Spleen (tissue), 7 donors: ENCODE measurements around the gene MAP3K19.

ENCODE experiments used
- CTCF ChIP-seq, 11 experiments: fragments of 200-600 bp in 7 of 11; fragments of 450-650 bp in 4 of 11; sonication (generic) in 4 of 11; IDR thresholded peaks in 8 of 11; conservative IDR thresholded peaks in 3 of 11; 1 replicate in 7 of 11; 2 replicates in 4 of 11; pipeline versions ENCODE4 v1.4.0 to v1.8.0; 2016 to 2021; ENCODE audit warnings: antibody characterized with exemption in 11 of 11, inconsistent platforms in 4 of 11, mild to moderate bottlenecking in 1 of 11
- POLR2AphosphoS5 ChIP-seq, 3 donors: sonication (generic); formaldehyde crosslinking; IDR thresholded peaks; one replicate each; pipeline ENCODE4 v1.5.1; 2017; ENCODE audit warnings: antibody characterized with exemption in 3 of 3
- donor health status: DM: no; HTN: no; CAD: no; lungs with moderate emphysema.
- donor health status: DM: no; HTN: no; CAD: no.
- donor health status: DM: no; HTN: no; CAD: no.

DNA sequence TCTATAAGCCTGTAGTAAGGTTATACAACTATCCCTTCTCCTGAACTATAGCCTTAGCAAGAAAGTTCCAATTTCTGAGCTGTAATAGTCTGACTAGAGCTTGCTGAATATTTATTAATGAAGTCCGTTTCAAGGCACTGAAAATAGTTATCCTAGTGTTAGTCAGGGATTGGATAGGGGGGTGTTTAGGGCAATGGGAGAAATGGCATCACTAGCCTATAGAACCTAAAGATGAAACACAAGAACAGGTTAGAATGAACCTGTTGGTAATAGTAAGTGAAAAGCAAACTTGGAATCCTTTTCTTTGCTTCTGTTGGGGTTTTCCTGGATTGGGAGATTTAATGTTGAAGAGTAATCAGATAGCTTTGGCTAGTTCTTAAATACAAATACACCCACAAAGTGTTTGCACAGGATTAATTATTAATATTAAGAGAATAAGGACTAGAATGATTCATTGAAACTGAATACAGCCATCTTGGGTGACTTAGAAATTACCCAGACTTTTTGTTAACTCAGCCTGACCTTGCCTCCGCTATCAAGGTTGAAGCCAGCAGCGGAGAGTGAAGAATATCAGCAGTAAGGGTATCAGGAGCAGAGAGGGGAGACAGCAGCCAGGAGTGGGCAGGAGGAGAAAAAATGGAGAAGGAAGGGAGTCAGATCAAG is 114.3 kb downstream of the MAP3K19 start:
- TF ChIP-seq CTCF (IDR thresholded peaks at IDR 0.05 in 8 of 11, conservative IDR thresholded peaks at IDR 0.05 in 3 of 11) (no peak), POLR2AphosphoS5 (IDR thresholded peaks at IDR 0.05) (no peak)
